ENCODE measurements around the gene KCTD7.
"Not testable (repeated sequence)": the region's sequence is repeated elsewhere in the genome, so short reads cannot be mapped to it uniquely, and the experiment has no call there.

Gene KCTD7

DNA sequence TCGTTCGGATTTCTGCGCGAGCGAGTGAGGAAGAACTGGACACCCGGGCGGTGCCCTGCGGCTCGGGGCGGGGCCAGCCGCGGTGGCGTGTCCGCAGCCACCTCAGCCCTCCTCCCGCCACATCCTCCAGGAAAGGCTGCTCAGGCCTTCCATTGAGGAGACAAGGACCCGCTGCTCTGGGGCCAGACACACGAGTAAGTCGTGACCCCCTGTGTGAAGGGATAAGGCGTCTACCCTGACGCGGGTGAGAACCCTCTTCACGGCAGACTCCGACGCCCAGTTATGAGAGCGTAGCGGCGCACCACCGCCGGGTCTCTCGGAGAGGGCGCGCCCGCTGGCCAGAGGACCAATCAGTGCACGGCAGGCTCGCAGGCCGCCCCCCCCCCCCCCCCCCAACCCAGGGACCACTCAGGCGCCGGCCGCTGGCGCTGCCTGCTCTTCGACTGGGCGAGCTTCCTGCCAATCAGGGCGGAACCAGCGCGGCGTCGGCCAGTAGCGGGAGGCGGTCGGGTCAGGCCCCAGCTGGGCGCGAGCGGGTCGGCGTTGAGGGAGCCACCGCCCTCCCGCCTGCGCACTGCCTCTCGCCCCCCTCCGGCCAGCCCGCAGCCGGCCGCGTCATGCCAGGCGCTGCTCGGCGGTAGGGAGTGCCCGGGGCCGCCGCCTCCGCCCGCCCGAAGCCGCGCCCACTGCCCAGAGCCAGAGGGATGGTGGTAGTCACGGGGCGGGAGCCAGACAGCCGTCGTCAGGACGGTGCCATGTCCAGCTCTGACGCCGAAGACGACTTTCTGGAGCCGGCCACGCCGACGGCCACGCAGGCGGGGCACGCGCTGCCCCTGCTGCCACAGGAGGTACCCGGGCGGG, at the start of gene KCTD7:
KCTD7 (plus strand) TSS at position 521 of the 861 bp plus-strand sequence; CDS start at position 705, 184 bp downstream.
- Mint-ChIP-seq H3K27ac (peak within 1 kb of the TSS; percentile 71 to 81), H3K4me3 (peak within 1 kb of the TSS; percentile 84 to 87), H3K9me3 (no peaks in the 10 kb centered on the region), H3K27me3 (no peaks in the 10 kb centered on the region), H3K4me1 (peaks cover 44% of the 10 kb centered on the region)
- peak; percentile 93 to 97 for DNase-seq
- ATAC-seq: peak; percentile 96

DNA sequence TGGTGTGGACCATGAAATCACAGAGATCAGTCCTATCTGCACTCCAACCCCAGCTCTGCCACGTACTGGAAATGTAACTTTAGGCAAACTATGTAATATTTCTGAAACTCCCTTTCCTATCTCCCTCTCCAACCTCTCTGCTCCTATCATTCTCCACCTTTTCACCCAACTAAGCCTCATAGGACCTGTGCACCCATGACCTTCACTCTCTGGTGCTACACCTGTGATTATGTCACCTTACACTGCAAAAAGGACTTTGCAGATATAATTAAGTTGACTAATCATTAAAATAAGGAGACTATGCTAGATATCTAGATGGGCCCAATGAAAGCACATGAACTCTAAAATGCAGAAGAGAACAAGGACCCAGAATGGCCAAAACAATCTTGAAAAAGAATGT, 48.3 kb upstream of the KCTD7 start:
- H3K4me3 Mint-ChIP-seq, ATAC-seq: not testable (repeated sequence)

GRCh38 chr7:66582816-66583489, 45.7 kb upstream of the KCTD7 start:
- Mint-ChIP-seq H3K4me1 (peaks cover 62% of the 10 kb centered on the region), H3K27ac (peak overlapping the region in 1 of 2 donors; percentile 82)
- DNase-seq, ATAC-seq, H3K27me3 Mint-ChIP-seq, H3K9me3 Mint-ChIP-seq, H3K4me3 Mint-ChIP-seq: not testable (repeated sequence)

More for the DNA sequence above, 48.3 kb upstream of the KCTD7 start:
- DNase-seq, H3K27ac Mint-ChIP-seq, H3K27me3 Mint-ChIP-seq, H3K9me3 Mint-ChIP-seq: not testable (repeated sequence)
- peaks cover 66% of the 10 kb centered on the region for H3K4me1 Mint-ChIP-seq

DNA sequence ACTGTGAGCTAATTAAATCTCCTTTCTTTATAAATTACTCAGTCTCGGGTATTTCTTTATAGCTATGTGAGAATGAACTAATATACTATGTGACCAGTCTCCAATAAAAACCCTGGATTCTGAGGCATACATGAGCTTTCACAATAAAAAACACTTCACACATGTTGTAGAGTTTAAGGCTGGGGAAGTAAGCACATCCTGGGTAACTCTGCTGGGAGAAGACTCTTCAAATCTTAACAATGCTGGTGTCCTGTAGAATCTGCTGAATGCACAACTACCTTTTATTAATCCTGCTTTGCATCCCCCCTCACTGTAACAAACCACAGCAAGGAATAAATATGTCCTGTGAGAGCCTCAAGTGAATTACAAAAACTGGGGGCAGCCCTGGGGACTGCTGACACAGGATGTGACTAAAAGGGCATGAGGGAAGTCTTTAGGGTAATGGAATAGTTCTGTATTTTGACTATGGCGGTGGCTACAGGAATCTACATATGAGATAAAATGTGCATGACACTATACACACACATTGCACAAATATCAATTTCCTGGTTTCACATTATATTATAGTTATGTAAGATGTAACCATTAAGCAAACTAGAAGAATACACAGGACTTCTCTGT, 45.1 kb upstream of the KCTD7 start:
- Mint-ChIP-seq H3K4me3 (no peak overlapping the region), H3K4me1 (peaks cover 62% of the 10 kb centered on the region), H3K27me3 (no peaks in the 10 kb centered on the region), H3K27ac (peak overlapping the region; percentile 26 to 82), H3K9me3 (no peaks in the 10 kb centered on the region)
- no peak for DNase-seq
- peak; percentile 39 for ATAC-seq

DNA sequence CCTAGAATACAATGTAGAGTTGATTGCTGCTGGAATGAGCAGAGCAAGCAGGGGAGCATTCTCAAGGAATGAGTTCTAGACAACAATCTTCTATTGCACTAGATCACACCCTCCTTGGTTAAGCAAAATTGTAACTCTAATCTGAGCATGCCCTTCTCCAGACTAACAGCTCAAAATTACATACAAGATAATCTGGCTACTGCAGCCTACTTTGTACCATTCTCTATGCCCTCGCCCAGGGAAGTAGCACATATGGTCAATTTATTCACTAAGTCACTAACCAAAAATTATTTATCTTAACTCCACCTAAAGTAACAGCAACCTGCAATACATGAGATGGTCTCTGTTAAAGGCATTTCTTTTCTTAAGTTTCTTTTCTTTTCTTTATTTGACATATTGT, 42.5 kb upstream of the KCTD7 start:
- no peak for ATAC-seq
- Mint-ChIP-seq H3K4me1 (peaks cover 80% of the 10 kb centered on the region), H3K27ac (no peak overlapping the region), H3K27me3 (no peaks in the 10 kb centered on the region), H3K4me3 (no peak overlapping the region), H3K9me3 (no peaks in the 10 kb centered on the region)
- DNase-seq: no peak

GRCh38 chr7:66588226-66588625, 40.5 kb upstream of the KCTD7 start:
- ATAC-seq, H3K27ac Mint-ChIP-seq, H3K9me3 Mint-ChIP-seq, H3K4me3 Mint-ChIP-seq, DNase-seq, H3K27me3 Mint-ChIP-seq: not testable (repeated sequence)
- H3K4me1 Mint-ChIP-seq: peaks cover 87% of the 10 kb centered on the region

DNA sequence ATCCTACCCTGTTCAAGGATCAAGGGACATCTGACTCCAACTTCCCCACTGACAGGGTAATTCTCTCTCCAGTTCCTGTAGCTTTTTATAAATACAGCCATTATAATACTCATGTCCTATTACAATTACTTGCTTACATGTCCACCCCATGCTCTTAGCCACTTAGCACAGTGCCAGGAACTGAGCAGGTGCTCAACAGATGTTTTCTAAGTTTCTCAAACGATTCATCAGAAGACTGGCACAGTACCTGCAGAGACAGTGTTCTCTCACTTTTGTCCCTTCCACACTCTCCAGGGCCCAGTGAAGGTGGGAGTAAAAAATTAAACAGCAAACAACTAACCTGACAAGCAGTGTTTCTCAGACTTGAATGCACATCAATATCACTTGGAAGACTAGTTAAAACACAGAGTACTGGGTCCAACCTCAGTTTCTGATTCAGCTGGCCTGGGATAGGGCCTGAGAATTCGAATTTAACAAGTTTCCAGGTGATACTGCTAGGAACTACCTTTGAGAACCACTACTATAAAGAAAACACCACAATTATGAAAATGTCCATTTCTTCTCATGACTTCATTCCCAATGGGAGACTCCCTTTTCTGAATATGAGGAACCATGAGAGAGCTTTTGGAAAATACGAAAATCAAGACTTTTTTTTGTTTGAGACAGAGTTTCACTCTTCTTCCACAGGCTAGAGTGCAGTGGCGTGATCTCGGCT, 39.7 kb upstream of the KCTD7 start:
- DNase-seq: not testable (repeated sequence)

GRCh38 chr7:66590302-66591057, 38.2 kb upstream of the KCTD7 start:
- peak overlapping the region; percentile 65 to 96 for H3K4me3 Mint-ChIP-seq
- not testable (repeated sequence) for H3K27ac Mint-ChIP-seq, H3K27me3 Mint-ChIP-seq, H3K9me3 Mint-ChIP-seq, ATAC-seq, DNase-seq
- peaks cover 68% of the 10 kb centered on the region for H3K4me1 Mint-ChIP-seq

More for the DNA sequence above, 39.7 kb upstream of the KCTD7 start:
- H3K27me3 Mint-ChIP-seq, H3K4me3 Mint-ChIP-seq, H3K27ac Mint-ChIP-seq, H3K9me3 Mint-ChIP-seq, ATAC-seq: not testable (repeated sequence)
- H3K4me1 Mint-ChIP-seq: peaks cover 79% of the 10 kb centered on the region

DNA sequence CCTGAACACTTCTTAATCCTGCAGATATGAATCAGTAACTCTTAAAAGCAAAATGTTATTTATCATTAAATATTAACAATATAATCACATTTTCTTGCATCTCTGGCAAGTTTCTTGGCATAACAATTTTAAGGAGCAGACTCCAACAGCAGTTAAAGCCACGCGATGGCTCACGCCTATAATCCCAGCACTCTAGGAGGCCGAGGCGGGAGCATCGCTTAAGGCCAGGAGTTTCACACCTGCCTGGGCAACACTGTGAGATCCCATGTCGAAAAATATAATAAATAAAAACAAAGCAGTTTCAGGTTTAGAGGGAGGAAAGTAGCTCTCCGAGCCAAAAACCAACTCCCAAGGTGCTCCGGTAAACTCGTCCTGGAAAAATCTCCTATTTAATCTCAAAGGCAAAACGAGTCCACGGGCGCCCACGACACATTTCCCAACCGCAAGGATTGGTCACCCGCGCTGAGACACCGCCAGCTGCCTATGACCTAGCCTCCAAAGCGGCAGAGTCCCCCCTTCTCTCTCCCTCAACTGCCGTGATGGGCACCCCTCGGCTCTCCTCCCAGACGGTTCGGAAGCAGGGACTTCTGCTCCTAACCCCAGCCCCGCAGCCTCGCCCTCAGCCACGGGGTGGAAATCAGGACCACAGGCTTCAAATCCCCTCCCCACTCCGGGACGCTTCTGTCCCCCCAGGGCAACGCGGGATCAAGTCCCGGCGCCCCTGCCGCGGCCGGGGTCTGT, 37.5 kb upstream of the KCTD7 start:
- peaks cover 65% of the 10 kb centered on the region for H3K4me1 Mint-ChIP-seq
- H3K27me3 Mint-ChIP-seq, DNase-seq, H3K9me3 Mint-ChIP-seq: not testable (repeated sequence)
- H3K27ac Mint-ChIP-seq: peak overlapping the region; percentile 61 to 98
- peak overlapping the region; percentile 87 to 96 for H3K4me3 Mint-ChIP-seq
- ATAC-seq: peak; percentile 13

GRCh38 chr7:66591799-66592596, 36.7 kb upstream of the KCTD7 start:
- Mint-ChIP-seq H3K9me3 (peaks cover 0 to 6% of the 10 kb centered on the region in 2 donors), H3K27ac (peak overlapping the region; percentile 98), H3K27me3 (no peaks in the 10 kb centered on the region), H3K4me3 (peak overlapping the region; percentile 87 to 96), H3K4me1 (peaks cover 58% of the 10 kb centered on the region)
- ATAC-seq: peak; percentile 99
- DNase-seq: peak; percentile 84 to 90

DNA sequence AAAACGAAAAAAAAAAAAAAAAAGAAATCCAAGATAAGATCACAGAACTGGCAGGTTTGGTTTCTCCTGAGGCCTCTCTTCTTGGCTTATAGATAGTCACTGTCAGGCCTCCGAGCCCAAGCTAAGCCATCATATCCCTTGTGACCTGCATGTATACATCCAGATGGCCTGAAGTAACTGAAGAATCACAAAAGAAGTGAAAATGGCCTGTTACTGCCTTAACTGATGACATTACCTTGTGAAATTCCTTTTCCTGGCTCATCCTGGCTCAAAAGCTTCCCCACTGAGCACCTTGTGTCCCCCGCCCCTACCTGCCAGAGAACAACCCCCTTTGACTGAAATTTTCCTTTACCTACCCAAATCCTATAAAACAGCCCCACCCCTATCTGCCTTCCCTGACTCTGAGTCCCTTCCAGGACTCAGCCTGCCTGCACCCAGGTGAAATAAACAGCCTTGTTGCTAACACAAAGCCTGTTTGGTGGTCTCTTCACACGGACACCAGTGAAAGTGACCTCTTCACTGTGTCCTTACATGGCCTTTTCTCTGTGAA, 36.0 kb upstream of the KCTD7 start:
- peak; percentile 42 for ATAC-seq
- Mint-ChIP-seq H3K4me1 (peaks cover 51% of the 10 kb centered on the region), H3K27ac (peak overlapping the region; percentile 89 to 98), H3K4me3 (peak overlapping the region; percentile 87 to 96)
- H3K9me3 Mint-ChIP-seq, DNase-seq, H3K27me3 Mint-ChIP-seq: not testable (repeated sequence)

GRCh38 chr7:66594082-66594481, 34.6 kb upstream of the KCTD7 start:
- not testable (repeated sequence) for H3K27me3 Mint-ChIP-seq, H3K9me3 Mint-ChIP-seq, H3K27ac Mint-ChIP-seq, ATAC-seq, DNase-seq, H3K4me3 Mint-ChIP-seq
- peaks cover 37% of the 10 kb centered on the region for H3K4me1 Mint-ChIP-seq

GRCh38 chr7:66597461-66597860, 31.2 kb upstream of the KCTD7 start:
- Mint-ChIP-seq H3K4me3 (no peak overlapping the region), H3K9me3 (peaks cover 0 to 6% of the 10 kb centered on the region in 2 donors), H3K27ac (no peak overlapping the region), H3K27me3 (no peaks in the 10 kb centered on the region), H3K4me1 (peaks cover 8% of the 10 kb centered on the region)
- ATAC-seq: no peak
- no peak for DNase-seq

Measured in stimulated activated naive CD8-positive, alpha-beta T cell treated with anti-CD3 and anti-CD28 coated beads, Interleukin-15, amount 100 ng/mL, for 72 hours (primary cell).